Activated CD4-positive, alpha-beta T cell treated with anti-CD3 and anti-CD28 coated beads, Interleukin-2, amount 50 U/mL, for 16 hours (primary cell): ENCODE results near the gene POTEE.
"Not testable (repeated sequence)": the region's sequence is repeated elsewhere in the genome, so short reads cannot be mapped to it uniquely, and the experiment has no call there.

Experiments
- DNase-seq: peaks from one replicate; pipeline ENCODE4 v3.0.0-alpha.2; 2020

Gene POTEE

DNA sequence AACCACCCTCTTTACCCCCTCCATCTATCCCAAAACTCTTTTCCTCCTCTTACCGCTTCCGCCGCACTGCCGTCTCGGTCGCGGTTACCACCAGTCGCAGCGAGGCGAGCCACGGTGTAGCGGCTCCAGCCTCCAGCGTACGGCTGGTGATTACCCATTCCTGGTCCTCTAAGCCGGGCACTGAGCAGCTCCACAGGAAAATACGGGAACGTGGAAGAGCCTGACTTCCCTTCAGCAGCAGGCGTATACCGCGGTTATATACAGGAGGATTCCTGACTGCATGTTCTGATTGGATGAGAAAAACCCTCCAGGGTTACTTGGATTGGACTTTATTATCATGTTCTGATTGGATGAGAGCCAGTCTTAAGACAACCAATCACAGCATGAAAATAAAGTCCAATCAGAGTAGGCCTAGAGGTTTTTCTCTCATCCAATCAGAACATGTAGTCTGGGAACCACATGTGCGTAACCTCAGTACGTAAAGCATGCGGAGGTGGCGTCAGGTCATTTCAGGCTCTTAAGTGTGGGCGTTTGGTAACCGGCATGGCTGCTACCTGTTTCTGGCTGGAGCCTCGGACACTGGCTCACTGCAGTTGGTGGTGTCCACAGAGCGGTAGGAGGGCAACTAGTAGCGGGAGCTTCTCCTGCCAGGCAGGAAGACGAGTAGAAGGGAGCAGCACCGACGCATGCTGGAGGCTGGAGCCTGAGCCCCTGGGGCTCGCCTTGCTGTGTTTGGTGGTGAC is at the start of gene POTEE:
Gene POTEE (plus strand): TSS at position 507 of the 743 bp plus-strand sequence. CDS start 8,867 bp downstream, outside the sequence.
- not testable (repeated sequence) for DNase-seq

GRCh38 chr2:131165562-131165961 is 43.8 kb upstream of the POTEE start:
- DNase-seq = not testable (repeated sequence)

DNA sequence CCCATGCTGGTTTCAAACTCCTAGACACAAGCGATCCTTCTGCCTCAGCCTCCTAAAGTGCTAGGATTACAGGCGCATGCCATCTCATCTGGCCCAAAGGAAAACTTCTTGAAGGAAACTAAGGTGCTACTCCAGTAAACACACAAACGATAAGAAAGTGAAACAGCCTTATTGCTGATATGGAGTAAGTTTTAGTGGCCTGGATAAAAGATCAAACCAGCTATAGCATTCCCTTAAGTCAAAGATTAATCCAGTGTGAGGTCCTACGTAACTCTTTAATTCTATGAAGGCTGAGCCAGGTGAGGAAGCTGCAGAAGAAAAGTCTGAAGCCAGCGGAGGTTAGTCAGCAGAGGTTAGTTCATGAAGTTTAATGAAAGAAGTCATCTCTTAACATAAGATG is 40.8 kb upstream of the POTEE start:
- DNase-seq = no peak

DNA sequence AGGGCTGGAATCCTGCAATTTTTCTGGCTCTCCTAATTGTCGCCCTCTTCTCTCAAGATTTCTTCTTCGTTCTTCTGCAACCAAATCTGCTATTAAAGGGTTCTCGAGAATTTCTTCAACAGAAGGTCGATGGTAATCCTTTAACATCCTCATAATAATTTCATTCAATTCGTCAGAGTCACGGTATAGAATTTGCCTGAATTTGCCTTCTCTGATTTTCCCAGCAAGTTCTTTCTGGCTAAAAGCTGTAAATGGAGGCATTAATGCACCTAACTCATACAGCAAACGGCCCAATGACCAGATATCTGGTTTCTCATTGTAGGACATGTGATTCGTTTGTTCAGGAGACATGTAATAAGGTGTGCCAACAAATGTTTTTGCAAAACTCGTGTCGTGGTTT is 31.3 kb upstream of the POTEE start:
- not testable (repeated sequence) for DNase-seq

- not testable (repeated sequence) for DNase-seq
These were observed 30.5 kb upstream of the POTEE start for GRCh38 chr2:131178721-131179418.

DNA sequence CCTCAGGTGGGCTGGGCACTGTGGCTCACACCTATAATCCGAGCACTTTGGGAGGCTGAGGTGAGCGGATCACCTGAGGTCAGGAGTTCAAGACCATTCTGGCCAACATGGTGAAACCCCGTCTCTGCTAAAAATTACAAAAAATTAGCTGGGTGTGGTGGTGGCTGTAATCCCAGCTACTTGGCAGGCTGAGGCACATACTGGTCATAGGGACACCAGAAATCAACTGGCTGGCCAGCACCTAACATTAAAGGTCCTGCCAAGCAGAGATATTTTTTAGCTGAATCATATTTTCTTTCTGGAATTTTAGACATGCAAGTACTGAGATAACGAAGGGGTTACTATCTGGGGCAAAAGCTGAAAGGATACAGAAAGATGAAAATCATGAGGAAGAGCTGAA is 27.9 kb upstream of the POTEE start:
- not testable (repeated sequence) for DNase-seq

DNA sequence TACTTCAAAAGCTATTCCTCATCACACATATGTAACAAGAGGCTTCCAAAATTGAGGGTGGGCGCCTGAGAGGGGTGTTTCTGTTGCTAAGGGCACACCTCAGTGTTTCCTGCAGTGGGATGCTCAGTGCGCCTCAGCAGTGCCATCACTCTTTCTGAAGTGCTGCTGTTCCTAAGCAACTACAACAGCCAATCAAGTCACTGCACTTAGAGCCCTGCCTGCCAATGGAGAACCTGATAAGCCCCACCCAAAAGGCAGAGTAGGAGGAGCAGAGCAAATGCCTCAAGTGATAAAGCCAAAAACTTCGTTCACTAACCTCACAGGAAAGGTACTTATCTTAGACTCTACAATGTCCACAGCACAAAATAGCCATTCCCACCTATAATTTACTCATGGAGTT is 15.9 kb upstream of the POTEE start:
- not testable (repeated sequence) for DNase-seq

GRCh38 chr2:131196186-131196585 is 13.2 kb upstream of the POTEE start:
- not testable (repeated sequence) for DNase-seq

DNA sequence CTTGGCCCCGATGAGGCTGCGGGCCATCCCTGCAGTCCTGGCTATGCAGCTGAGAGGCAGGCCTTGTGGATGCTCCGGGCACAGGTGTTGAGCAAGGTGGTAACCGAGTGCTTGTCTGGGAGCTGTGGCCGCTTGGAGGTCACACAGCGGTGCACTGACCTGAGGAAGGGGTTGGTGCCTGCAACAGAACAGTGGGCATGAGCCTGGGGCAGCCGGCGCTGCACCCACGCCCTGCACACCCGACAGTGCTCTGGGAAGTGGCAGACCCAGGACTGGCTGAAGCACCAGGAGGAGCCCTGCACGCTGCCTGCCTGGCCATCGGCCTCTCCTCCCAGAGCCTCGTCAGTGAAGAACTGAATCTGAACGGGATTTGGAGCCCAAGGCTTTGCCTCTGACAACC is 8.2 kb upstream of the POTEE start:
- no peak for DNase-seq

DNA sequence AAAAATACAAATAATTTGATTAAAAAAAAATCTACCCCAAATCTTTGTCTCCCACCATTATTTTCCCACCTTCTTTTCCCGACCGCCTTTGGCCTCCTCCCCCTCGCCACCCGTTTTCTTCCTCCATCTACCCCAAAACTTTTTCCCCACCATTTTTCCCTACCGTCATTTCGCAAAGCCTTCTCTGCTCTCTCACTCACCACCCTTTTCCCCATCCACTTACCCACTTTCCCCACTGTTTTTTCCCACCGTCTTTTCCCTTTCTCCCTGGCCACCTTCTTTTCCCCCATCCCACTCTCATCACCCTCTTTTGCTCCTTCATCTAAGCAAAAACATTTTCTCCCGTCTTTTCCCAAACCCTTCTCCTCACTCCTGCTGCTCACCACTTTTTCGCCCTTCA is 1.5 kb upstream of the POTEE start:
- not testable (repeated sequence) for DNase-seq

- not testable (repeated sequence) for DNase-seq
These were observed 403 bp downstream of the POTEE start for GRCh38 chr2:131209773-131210104.

DNA sequence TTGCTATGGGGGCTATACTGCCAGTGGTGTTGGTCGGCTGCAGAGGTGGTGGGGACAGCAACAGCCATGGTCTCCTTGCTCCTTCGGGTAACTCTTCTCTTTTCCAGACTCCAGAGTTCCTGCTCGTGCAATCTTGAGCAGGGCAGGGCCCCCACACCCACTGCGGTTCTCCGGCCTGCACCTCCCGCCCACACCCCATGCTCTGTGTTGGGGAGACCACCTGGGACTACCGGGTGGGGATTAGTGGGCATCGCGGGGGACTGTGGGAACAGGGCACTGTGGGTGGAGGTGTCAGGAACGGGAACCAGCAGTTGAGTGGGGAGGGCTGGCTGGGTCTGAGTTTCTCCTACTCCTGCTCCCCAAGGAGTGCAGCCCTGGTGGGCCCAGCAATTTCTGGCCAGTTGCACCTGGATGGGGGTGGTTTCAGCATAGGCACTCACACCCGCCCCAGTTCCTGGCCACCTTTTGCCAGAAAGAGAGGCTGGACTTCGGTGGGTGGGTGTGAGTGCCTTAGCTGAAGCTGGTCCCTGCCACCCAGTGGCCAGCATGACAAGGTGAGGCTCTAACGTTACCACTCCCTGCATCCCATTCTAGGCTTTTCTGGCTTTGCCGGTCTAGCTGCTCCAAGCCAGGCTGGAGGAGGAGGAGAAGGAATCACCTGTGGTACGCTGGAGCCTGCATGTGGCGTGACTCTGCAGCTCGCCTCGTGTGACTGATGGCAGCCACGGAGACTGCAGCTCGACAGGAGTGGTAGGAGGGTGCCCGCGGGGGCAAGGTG is 1.3 kb downstream of the POTEE start:
- not testable (repeated sequence) for DNase-seq

GRCh38 chr2:131217238-131217986 is 8.1 kb downstream of the POTEE start:
- DNase-seq = not testable (repeated sequence)

DNA sequence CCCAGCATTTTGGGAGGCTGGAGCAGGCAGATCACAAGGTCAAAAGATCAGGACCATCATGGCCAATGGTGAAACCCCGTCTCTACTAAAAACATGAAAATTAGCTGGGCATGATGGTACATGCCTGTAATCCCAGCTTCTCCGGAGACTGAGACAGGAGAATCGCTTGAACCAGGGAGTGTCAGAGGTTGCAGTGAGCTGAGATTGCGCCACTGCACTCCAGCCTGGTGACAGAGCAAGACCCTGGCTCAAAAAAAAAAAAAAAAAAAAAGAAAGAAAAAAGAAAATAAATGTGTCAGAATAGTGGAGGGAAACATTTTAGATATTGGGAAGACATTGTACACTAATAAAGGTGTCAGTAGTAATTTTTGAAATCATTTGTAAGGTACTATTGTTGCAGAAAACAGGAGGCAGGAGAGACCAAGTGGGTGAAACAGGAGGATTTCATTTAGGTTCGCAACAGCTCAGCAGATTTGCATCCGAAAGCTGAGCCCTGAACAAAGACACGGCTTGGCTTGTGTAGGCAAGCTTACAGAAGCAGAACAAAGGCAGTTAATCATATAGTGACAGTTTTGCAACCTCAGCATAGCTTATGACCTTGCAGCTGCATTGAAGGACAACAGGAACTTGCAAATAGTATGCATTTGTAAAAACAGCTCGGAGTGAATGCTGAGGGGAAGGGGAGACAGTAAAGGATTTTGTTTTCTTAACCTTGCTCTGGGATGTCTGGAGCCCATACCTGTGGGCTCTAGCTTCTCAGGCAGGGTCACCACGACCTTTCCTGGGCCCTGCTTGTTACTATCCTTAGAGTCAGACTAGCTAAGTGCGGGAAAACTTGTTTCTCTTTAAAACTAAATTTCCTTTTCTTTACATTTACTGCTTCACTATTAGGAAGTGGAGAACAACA is 26.5 kb downstream of the POTEE start:
- DNase-seq = not testable (repeated sequence)
